Measurements from ENCODE around the gene DRD2. TPM values are rescaled to one million over a fixed set of nuclear protein-coding genes. Genes with fewer than 3 reads are reported as not detected.

Gene DRD2
- total and polyA plus RNA-seq, 12 donors, result 0.01 to 0.09 TPM; not detected in 10

GRCh38 chr11:113484223-113484622 is 9.0 kb upstream of the DRD2 start:
- no peaks in the 10 kb centered on the region for H3K36me3 ChIP-seq
- no peak for TF ChIP-seq CTCF (IDR thresholded peaks at IDR 0.05)
- 76 to 90% methylated on average over 2 of the region's 2 CpGs for WGBS, 2 donors

GRCh38 chr11:113481672-113482071 is 6.5 kb upstream of the DRD2 start:
- WGBS, 2 donors, result 73 to 78% methylated on average over 3 of the region's 3 CpGs
- no peak for DNase-seq
- intact Hi-C loops (cut with DNase I), result no loop called here
- no peak for TF ChIP-seq CTCF (IDR thresholded peaks at IDR 0.05)
- no peak for ATAC-seq
- Histone ChIP-seq H3K4me3 (no peak overlapping the region), H3K4me1 (no peaks in the 10 kb centered on the region), H3K27me3 (peaks cover 0 to 62% (median 39%) of the 10 kb centered on the region in 7 donors), H3K27ac (no peak overlapping the region), H3K9me3 (no peaks in the 10 kb centered on the region), H3K36me3 (no peaks in the 10 kb centered on the region)

More at GRCh38 chr11:113484223-113484622, 9.0 kb upstream of the DRD2 start:
- Histone ChIP-seq H3K9me3 (no peaks in the 10 kb centered on the region), H3K27me3 (peaks cover 0 to 37% (median 14%) of the 10 kb centered on the region in 7 donors), H3K4me3 (no peak overlapping the region), H3K27ac (no peak overlapping the region), H3K4me1 (no peaks in the 10 kb centered on the region)
- intact Hi-C loops (cut with DNase I), result no loop called here
- ATAC-seq (no peak), DNase-seq (no peak)

GRCh38 chr11:113481226-113481625 is 6.0 kb upstream of the DRD2 start:
- Histone ChIP-seq H3K4me3 (no peak overlapping the region), H3K27ac (no peak overlapping the region), H3K27me3 (peaks cover 0 to 67% (median 44%) of the 10 kb centered on the region in 7 donors), H3K4me1 (no peaks in the 10 kb centered on the region), H3K9me3 (no peaks in the 10 kb centered on the region), H3K36me3 (no peaks in the 10 kb centered on the region)
- ATAC-seq (no peak), DNase-seq (no peak)
- intact Hi-C loops (cut with DNase I), result no loop called here
- TF ChIP-seq CTCF (IDR thresholded peaks at IDR 0.05), result no peak

- 13 to 16% methylated on average over 8 of the region's 8 CpGs for WGBS, 2 donors
- Histone ChIP-seq H3K9me3 (no peaks in the 10 kb centered on the region), H3K36me3 (no peaks in the 10 kb centered on the region), H3K27ac (no peak overlapping the region), H3K4me3 (no peak overlapping the region), H3K4me1 (peaks cover 0 to 8% (median 5%) of the 10 kb centered on the region in 9 donors), H3K27me3 (peaks cover 0 to 94% (median 78%) of the 10 kb centered on the region in 7 donors)
- TF ChIP-seq CTCF (IDR thresholded peaks at IDR 0.05), result no peak
- intact Hi-C loops (cut with DNase I), result no loop called here
- DNase-seq (no peak), ATAC-seq (no peak)
These were observed 2.1 kb upstream of the DRD2 start for GRCh38 chr11:113477321-113477720.

All from heart right ventricle (tissue), 16 donors.